T-helper 2 cell treated with Interferon-gamma antibody and Interleukin-4, amounts not matched to agents 5 μg/mL and 100 μg/mL, for 36 hours (primary cell): ENCODE results near the gene THSD7B.

Source experiments
- DNase-seq: peaks from one replicate; pipeline ENCODE4 v3.0.0; 2021; ENCODE audit warnings: low spot score
- H3K27ac Mint-ChIP-seq: one replicate; pipeline ENCODE4 v1.8.0; 2021; ENCODE audit warnings: mild to moderate bottlenecking, mixed read lengths
- H3K27me3 Mint-ChIP-seq: one replicate; pipeline ENCODE4 v1.8.0; 2021; ENCODE audit warnings: low read depth, mixed read lengths
- H3K36me3 Mint-ChIP-seq: one replicate; pipeline ENCODE4 v1.8.0; 2021; ENCODE audit warnings: low read depth, mixed read lengths
- H3K4me1 Mint-ChIP-seq: one replicate; pipeline ENCODE4 v1.8.0; 2021; ENCODE audit warnings: low read depth, mixed read lengths
- H3K4me3 Mint-ChIP-seq: one replicate; pipeline ENCODE4 v1.8.0; 2022; ENCODE audit warnings: mild to moderate bottlenecking, moderate library complexity, mixed read lengths
- H3K9me3 Mint-ChIP-seq: one replicate; pipeline ENCODE4 v1.8.0; 2021; ENCODE audit warnings: mixed read lengths

The THSD7B gene

DNA sequence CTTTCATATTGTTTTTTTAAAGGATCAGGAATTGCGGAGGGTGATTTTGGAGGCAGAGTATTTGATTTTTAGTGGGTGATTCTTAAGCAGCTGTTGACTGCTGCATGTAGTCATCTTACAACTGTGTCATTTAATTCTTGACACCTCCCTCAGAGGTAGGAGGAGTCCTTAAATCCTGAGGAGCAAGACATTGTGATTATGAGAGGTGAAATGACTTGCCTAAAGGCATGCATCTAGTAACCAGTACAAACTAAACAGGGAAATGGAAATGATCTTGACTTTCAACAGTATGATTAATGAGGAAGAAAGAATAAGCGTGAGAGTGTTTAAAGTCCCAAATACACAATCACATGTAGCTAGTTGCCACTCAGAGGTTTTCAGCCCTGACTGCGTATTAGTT is 440.7 kb downstream of the THSD7B start:
- H3K4me3 Mint-ChIP-seq: no peak overlapping the region
- no peaks in the 10 kb centered on the region for H3K36me3 Mint-ChIP-seq
- no peaks in the 10 kb centered on the region for H3K9me3 Mint-ChIP-seq
- no peak overlapping the region for H3K27ac Mint-ChIP-seq
- no peaks in the 10 kb centered on the region for H3K27me3 Mint-ChIP-seq
- DNase-seq: no peak
- no peaks in the 10 kb centered on the region for H3K4me1 Mint-ChIP-seq

DNA sequence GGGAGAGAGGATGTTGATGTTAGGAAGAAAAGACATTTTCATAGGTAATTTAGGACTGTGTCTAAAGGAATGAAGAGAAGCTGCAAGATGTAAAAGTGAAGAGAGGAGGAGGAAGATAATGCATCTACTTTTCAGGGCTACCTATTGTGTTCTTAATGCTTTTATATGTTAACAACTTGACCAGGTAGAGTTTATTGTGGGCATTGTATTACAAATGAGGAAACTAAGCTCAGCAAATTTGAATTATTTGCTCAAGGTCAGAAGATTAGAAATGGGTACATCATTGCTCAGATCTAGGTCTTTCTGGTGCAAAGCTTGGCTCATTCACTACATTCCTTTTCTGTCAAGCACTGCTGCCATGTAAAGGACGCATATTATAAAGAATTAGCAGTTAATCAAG is 441.7 kb downstream of the THSD7B start:
- no peaks in the 10 kb centered on the region for H3K36me3 Mint-ChIP-seq
- no peaks in the 10 kb centered on the region for H3K4me1 Mint-ChIP-seq
- no peak overlapping the region for H3K27ac Mint-ChIP-seq
- no peak overlapping the region for H3K4me3 Mint-ChIP-seq
- H3K27me3 Mint-ChIP-seq: no peaks in the 10 kb centered on the region
- DNase-seq: no peak
- H3K9me3 Mint-ChIP-seq: no peaks in the 10 kb centered on the region

DNA sequence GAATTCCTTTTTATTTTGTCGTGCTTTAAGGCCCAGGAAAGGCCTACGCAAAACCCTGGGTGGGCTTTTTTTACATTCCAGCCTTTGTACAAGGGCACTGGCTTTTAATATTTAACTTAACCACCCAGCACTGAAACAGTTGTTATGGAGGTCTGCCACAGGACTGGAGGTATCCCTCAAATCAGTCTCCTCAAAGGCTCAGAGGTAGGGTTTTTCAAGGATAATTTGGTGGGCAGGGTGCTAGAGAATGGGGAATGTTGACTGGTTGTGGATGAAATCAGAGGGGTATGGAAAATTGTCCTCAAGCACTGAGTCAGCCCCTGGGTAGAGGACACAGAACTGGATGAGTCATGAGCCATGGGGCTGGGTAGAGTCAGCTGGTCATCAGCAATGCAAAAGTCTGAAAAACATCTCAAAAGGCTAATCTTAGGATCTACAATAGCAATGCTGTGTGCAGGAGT is 443.1 kb downstream of the THSD7B start:
- Mint-ChIP-seq H3K27ac (no peak overlapping the region), H3K4me3 (no peak overlapping the region), H3K36me3 (no peaks in the 10 kb centered on the region), H3K27me3 (no peaks in the 10 kb centered on the region), H3K4me1 (no peaks in the 10 kb centered on the region), H3K9me3 (no peaks in the 10 kb centered on the region)
- no peak for DNase-seq

DNA sequence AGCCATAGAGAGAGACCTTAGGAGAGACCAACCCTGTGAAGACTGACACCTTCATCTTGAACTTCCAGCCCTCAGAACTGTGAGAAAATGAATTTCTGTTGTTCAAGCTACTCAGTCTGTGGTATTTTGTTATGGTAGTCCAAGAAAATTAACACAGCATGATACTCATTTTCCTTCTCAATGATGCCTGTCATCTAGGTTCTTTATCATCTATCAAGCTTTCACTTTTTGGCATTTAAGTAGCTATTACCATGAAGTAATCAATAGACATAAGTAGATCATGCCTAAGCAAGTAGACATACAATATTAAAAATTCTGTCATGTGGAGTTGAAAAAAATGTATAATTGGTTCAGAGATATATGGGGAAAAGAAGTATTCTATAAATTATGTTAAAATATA is 444.7 kb downstream of the THSD7B start:
- Mint-ChIP-seq H3K9me3 (no peaks in the 10 kb centered on the region), H3K36me3 (no peaks in the 10 kb centered on the region), H3K4me3 (no peak overlapping the region), H3K27me3 (no peaks in the 10 kb centered on the region), H3K4me1 (no peaks in the 10 kb centered on the region), H3K27ac (no peak overlapping the region)
- DNase-seq: no peak

DNA sequence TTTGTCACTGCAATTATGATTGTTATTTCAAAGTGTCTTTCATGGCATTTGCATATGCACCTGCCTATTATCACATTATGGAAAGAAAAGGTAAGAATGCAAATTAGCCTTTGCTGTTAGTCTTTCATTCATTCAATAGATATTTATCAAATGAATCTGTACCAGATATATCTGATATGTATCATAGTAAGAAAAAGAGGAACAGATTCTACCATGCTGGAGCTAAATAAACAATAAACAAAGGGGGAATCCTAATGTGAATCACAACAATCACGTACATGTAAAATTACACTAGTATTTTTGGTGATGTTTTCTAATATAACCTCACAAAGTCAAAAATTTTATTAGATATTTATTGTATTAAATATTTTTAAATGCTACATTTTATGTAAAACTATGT is 446.4 kb downstream of the THSD7B start:
- Mint-ChIP-seq H3K9me3 (no peaks in the 10 kb centered on the region), H3K4me3 (no peak overlapping the region), H3K36me3 (no peaks in the 10 kb centered on the region), H3K27ac (no peak overlapping the region), H3K4me1 (no peaks in the 10 kb centered on the region), H3K27me3 (no peaks in the 10 kb centered on the region)
- no peak for DNase-seq

DNA sequence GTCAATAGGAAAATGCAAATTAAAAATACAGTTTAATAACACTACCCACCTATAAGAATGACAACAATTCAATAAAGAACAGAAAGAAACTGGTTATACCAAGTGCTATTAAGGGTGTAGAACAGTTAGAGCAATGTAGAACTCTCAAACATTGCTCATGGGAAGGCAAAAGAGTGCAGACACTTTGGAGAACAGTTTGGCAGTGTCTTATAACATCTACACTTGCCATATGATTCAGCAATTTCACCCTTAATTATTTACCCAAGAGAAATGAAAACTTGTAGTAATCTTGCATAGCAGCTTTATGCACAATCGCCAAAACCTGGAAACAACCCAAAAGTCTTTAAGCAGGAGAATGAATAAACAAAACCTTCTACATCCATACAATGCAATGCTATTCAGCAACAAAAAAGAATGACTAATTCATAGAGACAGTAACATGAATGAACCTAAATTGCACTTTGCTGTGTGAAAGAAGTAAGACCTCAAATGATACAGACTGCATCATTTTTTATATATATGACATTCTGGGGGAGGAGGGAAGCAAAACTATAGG is 455.2 kb downstream of the THSD7B start:
- Mint-ChIP-seq H3K27me3 (no peaks in the 10 kb centered on the region), H3K4me1 (no peaks in the 10 kb centered on the region), H3K9me3 (peaks cover 3% of the 10 kb centered on the region), H3K27ac (no peak overlapping the region), H3K4me3 (no peak overlapping the region), H3K36me3 (no peaks in the 10 kb centered on the region)
- no peak for DNase-seq

DNA sequence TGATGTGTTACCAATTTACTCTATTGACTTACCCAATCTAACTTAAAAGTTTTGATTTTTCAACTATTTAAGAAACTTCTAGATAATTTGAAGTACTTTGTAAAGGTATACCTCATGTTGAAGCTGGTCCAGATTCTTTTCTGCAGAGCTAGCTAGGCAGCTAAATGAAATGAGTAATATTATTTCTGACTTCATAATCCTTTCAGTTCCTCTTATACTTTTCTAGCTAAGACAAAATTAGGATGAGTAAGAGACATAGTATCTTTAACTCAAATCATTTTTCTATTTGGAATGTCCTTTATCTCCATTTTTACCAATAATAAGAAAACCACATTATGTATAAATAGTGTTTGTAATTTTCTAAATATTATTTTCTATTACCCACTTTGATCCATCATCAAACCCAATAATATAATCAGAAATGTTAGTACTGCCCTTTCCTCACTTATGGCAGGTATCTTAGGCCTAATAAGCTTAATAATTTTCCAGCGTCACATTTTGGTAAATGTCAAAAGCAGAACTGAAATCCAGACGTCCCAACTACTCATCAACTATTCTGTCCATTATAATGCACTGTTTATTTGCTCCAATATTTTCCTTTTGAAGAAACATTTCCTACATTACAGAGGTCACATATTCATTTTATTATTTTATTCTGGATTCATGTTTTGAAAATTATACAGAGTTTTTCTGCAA is 456.6 kb downstream of the THSD7B start:
- no peak overlapping the region for H3K27ac Mint-ChIP-seq
- H3K36me3 Mint-ChIP-seq: no peaks in the 10 kb centered on the region
- no peak overlapping the region for H3K4me3 Mint-ChIP-seq
- H3K27me3 Mint-ChIP-seq: no peaks in the 10 kb centered on the region
- DNase-seq: no peak
- no peaks in the 10 kb centered on the region for H3K4me1 Mint-ChIP-seq
- H3K9me3 Mint-ChIP-seq: peaks cover 3% of the 10 kb centered on the region

DNA sequence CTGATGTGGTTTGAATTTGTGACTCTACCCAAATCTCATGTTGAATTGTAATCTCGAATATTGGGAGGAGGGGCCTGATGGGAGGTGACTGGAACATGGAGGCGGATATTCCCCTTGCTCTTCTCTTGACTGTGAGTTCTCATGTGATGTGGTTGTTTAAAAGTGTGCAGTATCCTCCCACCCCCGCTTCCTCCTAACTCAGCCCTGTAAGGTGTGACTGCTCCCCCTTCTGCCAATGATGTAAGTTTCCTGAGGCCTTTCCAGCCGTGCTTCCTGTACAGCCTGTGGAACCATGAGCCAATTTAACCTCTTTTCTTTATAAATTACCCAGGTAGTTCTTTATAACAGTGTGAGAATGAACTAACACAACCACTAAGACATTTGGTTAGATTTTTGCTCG is 458.4 kb downstream of the THSD7B start:
- no peak overlapping the region for H3K4me3 Mint-ChIP-seq
- no peaks in the 10 kb centered on the region for H3K36me3 Mint-ChIP-seq
- no peak overlapping the region for H3K27ac Mint-ChIP-seq

DNA sequence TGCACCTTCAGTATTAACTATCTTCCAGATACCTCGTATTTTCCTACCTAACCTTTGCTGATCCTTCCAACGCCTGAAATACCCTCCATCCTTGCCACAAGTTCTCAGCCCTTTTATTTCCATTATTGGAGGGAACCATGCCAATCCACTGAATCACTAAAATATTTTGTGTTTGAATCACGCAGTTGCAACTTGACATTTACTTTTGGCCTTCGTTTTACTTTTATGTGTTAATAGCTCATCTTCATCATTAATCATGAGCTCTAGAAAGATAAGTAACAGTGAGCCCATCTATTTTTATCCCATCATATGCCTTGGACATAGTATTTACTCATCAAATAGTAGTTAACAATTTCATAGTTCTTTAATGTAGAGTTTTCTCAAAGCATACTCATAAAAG is 463.2 kb downstream of the THSD7B start:
- Mint-ChIP-seq H3K4me1 (no peaks in the 10 kb centered on the region), H3K9me3 (no peaks in the 10 kb centered on the region), H3K4me3 (no peak overlapping the region), H3K27ac (no peak overlapping the region), H3K36me3 (no peaks in the 10 kb centered on the region), H3K27me3 (no peaks in the 10 kb centered on the region)
- no peak for DNase-seq

More for the DNA sequence above, 458.4 kb downstream of the THSD7B start:
- no peaks in the 10 kb centered on the region for H3K4me1 Mint-ChIP-seq
- DNase-seq: no peak
- H3K27me3 Mint-ChIP-seq: no peaks in the 10 kb centered on the region
- H3K9me3 Mint-ChIP-seq: peaks cover 3% of the 10 kb centered on the region

DNA sequence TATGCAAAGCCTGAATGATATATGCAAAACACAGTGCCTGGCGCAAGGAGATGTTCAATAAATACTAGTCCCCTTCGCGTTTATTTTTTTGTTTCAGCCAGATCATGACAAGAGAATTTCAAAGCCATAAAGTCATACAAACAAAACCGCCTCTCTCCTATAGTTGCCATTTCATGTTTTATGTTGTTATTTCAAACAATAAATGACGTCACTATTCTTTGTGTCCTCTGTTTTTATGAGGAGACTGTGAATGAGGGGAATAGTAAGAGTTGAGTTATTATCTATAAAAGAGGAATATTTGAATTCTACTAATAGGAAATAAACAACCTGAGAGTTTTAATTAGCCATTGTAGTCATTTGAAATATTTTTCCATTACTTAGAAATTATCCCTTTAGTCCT is 464.5 kb downstream of the THSD7B start:
- H3K27me3 Mint-ChIP-seq: no peaks in the 10 kb centered on the region
- H3K27ac Mint-ChIP-seq: no peak overlapping the region
- H3K9me3 Mint-ChIP-seq: no peaks in the 10 kb centered on the region
- no peaks in the 10 kb centered on the region for H3K36me3 Mint-ChIP-seq
- no peaks in the 10 kb centered on the region for H3K4me1 Mint-ChIP-seq
- no peak overlapping the region for H3K4me3 Mint-ChIP-seq
- DNase-seq: no peak

DNA sequence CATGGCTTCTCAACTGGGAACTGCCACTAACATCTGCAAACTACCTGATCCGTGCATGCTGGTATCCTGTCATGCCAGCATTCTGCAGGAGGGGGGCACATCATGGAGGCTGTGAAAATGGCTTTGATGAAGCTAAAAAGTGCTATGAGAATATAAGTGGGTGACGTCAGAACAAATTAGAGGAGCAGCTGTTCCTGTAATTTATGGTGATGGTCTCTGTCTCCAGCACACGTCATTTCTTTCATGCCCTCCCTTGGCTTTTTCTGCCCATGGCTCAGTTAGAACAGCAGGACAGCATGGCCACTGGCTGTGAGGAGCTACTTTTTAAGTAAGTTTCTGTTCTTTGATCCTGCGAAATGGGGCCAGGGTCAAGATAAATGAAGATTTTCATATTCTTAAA is 466.3 kb downstream of the THSD7B start:
- DNase-seq: no peak
- Mint-ChIP-seq H3K27ac (no peak overlapping the region), H3K4me3 (no peak overlapping the region), H3K27me3 (no peaks in the 10 kb centered on the region), H3K9me3 (no peaks in the 10 kb centered on the region), H3K36me3 (no peaks in the 10 kb centered on the region), H3K4me1 (no peaks in the 10 kb centered on the region)

DNA sequence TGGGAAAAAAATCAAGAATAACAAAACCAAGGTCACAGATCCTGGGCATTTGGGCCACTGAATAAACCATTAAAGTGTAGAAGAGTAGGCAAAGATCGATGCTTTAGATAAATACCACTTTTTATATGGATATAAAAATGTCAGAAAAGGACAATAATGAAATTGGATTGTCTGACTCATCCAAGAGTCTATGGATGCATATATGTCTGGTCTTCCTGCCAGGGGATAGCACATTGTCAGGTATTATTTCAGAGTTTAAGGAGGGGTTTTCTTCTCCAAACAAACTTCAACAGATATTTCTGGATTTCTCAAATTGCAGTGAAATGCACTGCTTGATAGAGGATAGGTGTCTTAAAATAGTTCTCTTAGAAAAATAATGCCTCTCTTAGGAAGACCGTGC is 466.7 kb downstream of the THSD7B start:
- Mint-ChIP-seq H3K9me3 (no peaks in the 10 kb centered on the region), H3K4me3 (no peak overlapping the region), H3K27ac (no peak overlapping the region), H3K36me3 (no peaks in the 10 kb centered on the region), H3K27me3 (no peaks in the 10 kb centered on the region), H3K4me1 (no peaks in the 10 kb centered on the region)
- no peak for DNase-seq

DNA sequence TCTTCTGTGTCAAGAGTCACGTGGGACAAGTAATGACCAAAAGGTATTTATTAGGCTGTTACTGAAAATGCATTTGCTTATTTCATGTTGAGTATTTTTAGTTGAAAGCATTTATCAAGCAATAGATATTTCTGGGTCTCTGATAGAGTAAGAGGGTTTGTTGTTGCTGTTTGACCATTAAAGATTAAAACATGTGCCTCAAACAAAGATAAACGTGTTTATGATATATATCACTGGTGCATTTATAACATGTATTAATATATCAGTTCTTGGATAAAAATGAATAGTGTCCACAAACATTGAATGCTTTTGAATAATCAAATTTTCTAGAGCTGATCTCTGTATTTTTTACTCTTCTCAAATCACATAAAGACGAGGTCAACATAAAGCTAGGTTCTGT is 467.7 kb downstream of the THSD7B start:
- H3K4me1 Mint-ChIP-seq: no peaks in the 10 kb centered on the region
- no peaks in the 10 kb centered on the region for H3K9me3 Mint-ChIP-seq
- H3K4me3 Mint-ChIP-seq: no peak overlapping the region
- H3K27ac Mint-ChIP-seq: no peak overlapping the region
- H3K36me3 Mint-ChIP-seq: no peaks in the 10 kb centered on the region
- no peaks in the 10 kb centered on the region for H3K27me3 Mint-ChIP-seq
- no peak for DNase-seq

DNA sequence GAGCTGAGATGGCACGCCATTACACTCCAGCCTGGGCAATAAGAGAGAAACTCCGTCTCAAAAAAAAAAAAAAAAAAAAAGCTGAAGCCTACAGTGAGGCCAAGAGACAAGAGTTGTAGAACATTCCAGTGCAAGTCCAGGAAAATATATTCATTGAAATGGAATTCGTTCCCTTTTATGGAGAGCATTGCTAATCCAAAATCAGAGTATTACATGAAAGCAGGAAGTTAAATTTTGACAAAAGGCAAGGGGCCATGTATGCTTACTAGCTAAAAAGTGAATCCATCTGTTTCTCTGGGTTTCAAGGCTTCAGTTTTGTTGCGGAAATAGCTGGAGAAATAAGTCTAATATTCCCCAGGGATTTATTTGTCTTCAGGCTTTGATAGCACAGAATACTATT is 471.7 kb downstream of the THSD7B start:
- no peak for DNase-seq
- H3K27ac Mint-ChIP-seq: no peak overlapping the region
- no peak overlapping the region for H3K4me3 Mint-ChIP-seq
- no peaks in the 10 kb centered on the region for H3K4me1 Mint-ChIP-seq
- no peaks in the 10 kb centered on the region for H3K36me3 Mint-ChIP-seq
- H3K27me3 Mint-ChIP-seq: no peaks in the 10 kb centered on the region
- no peaks in the 10 kb centered on the region for H3K9me3 Mint-ChIP-seq

DNA sequence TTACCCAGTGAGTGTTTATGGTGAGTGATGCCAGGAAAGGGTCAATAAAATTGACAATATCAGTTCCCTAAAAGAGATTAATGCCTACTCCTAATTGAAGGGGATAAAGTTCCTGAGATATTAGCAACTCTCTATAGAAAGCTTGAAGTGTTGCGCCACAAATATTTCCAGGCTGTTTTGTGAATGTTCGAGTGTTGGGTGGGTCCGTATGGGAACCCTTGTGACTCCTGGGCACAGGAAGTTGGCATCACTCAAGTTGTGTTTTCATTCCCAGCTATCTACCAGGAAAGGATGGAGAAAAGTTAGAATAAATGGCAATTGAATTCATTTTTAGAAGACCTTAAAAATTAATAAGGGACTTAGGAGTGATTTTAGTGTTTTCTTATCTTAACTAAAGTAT is 472.7 kb downstream of the THSD7B start:
- no peaks in the 10 kb centered on the region for H3K9me3 Mint-ChIP-seq
- no peak overlapping the region for H3K27ac Mint-ChIP-seq
- H3K36me3 Mint-ChIP-seq: no peaks in the 10 kb centered on the region
- DNase-seq: no peak
- no peaks in the 10 kb centered on the region for H3K27me3 Mint-ChIP-seq
- H3K4me3 Mint-ChIP-seq: no peak overlapping the region
- H3K4me1 Mint-ChIP-seq: no peaks in the 10 kb centered on the region
